GM21367 (cell line): Measurements from ENCODE around the gene DUSP7.

ENCODE experiments used
- ATAC-seq: cut with Tn5 transposase; IDR thresholded peaks from one replicate; pipeline ENCODE4 v1.9.1; 2021; ENCODE audit not compliant: unreplicated experiment

Gene DUSP7

DNA sequence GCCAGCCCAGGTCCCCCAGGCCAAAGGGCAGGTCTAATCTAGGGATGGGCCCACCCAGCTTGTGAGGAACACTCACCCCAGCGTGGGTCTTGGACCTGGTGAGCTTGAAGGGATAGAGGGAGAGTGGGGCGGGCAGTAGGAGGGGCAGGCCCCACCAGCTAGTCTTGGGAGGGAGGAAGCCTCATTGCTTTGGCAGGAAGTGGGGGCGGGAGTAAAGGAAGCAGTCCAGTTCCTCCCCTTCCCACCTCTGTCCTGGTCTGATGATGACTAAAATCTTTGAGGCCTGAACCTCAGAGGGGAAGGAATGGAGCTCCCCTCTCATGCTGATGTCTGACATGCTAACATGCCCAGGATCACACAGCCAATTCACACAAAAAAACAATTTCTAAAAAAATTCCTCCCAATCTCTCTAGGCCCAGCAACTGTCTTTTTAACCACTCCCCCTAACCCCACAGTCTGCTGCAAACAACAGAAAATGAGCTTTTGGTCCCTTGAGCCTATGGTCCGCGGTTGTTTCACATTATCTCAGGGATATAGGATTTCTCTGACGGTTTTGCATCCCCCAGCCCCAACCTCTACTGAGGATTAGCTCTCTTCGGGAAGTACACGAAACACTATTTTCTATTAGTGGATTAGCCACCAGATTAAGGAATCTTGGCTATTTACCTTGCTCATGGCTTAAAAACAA lies 30.7 kb upstream of the DUSP7 start:
- ATAC-seq, result no peak

GRCh38 chr3:52086461-52086860 lies 30.1 kb upstream of the DUSP7 start:
- ATAC-seq, result no peak

DNA sequence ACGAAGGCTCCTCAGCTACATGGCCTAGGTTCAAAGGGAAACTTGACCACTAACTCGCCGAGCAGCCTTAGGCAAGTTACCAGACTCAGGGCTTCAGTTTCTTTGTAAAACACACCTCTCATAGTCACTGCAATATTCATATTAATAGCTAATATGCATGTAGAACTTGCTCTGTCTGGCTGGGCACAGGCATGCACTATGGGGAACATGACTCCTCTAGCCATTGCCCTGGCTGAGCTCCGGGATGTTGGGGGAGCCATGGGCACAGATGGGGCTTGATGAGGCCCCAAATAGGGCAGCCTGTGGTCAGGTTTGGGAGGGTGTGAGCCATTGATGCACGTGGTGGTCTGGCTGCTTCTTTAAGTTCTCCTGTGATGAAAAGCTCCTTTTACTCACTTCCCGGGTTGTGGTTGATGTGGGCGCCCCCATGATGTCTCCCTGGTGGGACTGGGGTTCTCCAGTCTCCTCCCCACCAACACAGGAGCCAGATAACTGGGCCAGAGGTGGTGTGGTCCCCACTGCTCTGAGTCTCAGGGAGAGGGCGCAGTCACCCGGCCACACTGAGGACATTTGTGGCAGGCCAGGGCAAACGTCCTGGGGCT lies 29.4 kb upstream of the DUSP7 start:
- no peak for ATAC-seq

- no peak for ATAC-seq
These were observed 28.7 kb upstream of the DUSP7 start for GRCh38 chr3:52084954-52085680.

DNA sequence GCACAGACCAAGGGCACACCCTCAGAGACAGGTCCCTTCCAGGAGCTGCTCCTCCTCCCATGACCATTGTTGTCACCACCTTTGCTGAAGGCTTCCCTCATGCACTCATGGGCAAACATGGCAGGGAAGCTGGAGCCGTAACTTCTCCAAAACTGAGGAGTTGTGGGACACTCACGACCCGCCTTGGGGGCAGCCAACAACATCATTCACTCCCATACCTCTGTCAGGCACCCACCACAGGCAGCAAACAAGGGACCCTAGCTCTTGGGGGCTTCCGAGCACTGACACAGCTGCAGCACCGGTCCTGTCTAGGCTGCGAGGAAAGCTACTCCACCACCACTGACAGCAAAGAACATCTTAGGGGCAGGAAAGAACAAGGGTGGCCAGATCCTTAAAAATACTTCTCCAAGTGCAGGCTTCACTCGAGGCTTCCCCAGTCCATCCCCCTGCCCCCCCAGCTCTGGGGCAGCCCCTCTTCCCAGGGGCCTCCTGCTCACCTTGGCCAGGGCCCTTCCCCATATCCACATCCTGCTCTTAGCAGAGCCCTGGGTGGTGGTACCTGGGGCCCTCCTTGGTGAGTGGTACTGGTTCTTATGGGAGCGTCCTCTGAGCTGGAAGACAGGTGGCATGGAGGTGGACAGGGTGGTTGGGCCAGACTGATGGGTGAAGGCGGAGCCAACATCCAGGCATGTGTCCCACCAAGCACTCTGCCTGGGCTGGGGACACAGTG lies 28.0 kb upstream of the DUSP7 start:
- no peak for ATAC-seq

GRCh38 chr3:52083556-52084087 lies 27.3 kb upstream of the DUSP7 start:
- ATAC-seq, result no peak

GRCh38 chr3:52082951-52083350 lies 26.6 kb upstream of the DUSP7 start:
- ATAC-seq, result no peak

GRCh38 chr3:52080830-52081719 lies 24.7 kb upstream of the DUSP7 start:
- no peak for ATAC-seq

- ATAC-seq, result no peak
These were observed 23.6 kb upstream of the DUSP7 start for GRCh38 chr3:52079958-52080357.

GRCh38 chr3:52078781-52079560 lies 22.6 kb upstream of the DUSP7 start:
- no peak for ATAC-seq

- no peak for ATAC-seq
These were observed 21.6 kb upstream of the DUSP7 start for GRCh38 chr3:52077925-52078324.

DNA sequence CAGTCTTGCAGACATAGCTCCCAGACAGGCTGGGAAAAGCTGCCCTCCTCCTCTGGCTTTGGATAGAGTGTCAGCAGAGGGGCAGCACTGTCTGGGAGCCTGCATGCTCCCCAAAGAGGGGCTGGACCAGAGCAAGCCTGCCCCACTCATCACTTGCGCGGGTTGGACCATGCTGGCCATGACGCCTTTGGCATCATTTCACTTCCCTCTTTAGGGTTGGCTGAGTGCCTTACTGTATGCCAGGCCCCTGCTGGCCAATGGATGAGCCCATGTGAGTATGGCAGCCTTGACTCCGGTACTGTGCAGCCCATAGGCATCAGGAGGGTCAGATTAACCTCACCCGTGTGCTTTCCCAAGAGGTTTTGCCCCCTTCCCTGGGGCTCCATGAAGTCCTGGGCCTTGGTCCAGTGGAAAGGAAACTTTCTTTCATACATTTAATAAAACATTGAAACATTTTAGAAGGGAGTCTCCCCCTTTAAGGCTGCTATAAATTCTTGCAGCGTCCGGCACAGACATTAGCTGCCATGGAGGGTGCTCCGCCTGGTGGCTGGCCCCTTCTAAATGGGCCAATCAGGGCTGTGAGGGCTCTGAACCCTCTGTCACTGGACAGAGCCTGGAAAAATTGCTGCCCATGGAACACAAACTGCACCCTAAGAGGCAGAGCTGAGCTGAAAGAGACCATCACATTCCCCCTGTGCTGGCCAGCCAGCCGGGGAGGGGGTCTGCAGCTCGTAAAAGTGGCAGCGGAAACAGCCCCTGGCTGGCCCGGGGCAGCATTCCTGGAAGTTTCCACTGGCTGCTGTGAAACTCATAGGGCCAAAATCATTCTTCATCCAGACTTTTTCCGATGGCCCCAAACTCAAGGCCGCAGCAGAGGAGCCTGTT lies 20.8 kb upstream of the DUSP7 start:
- ATAC-seq, result no peak

DNA sequence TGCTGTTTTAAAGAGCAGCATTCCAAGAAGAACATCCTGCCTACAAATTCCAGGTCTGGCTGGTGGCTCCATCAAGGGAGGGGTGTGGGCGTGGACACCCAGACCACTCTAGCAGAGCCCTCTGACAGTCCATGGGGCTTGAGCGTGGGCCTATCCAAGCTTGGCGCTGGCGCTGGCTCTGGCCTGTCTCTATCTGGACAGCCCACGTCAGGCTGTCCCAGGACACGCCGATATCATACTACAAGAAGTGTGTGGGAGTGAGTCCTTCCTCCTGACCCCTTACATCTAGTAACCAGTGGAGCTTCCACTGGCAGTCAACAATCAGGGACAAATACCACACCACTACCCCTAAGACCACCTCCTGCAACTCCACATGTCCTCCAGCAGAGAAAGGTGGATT lies 17.1 kb upstream of the DUSP7 start:
- ATAC-seq, result no peak

GRCh38 chr3:52072471-52072870 lies 16.1 kb upstream of the DUSP7 start:
- no peak for ATAC-seq

- no peak for ATAC-seq
These were observed 15.6 kb upstream of the DUSP7 start for GRCh38 chr3:52072020-52072419.

DNA sequence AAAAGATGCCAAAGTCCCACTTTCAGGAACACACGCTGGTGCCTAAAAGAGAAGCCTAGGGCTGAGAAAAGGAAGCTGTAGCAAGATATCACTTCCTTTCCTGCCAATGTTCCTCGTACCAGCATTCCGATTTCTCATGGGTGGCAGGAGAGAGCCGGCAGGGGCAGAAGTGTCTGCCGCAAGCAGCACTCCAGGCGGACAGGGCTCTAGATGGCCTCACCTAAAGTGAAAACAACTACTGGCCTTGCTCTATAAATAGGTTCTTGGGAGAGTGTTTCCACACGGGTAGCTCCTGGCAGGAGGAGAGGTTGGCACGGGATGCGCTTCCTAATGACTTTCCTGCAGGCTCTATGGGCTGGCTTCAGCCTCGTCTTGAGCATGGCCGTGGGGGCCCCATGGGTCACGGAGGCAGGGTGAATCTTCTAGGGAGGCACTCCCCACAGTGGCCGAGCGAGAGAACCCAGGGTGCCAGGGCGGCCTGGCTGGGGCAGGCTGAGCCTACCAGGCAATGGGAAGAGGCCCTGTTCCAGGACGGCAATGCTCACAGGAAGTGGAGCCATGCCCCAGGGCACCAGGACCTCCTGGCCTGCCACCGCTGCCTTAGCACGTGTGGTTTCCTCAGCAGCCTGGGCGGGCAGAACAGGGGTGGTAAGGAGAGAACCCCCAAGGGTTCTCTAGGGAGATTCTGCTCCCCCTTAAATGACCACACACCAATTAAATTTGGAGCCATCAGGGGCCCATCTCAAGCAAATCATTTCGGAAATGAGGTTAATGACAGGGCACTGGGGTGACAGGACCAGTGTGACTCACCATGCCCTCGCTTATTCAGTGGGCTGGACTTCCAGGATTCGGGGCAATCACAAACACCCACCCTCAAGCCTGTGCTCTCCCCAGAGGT lies 14.6 kb upstream of the DUSP7 start:
- ATAC-seq, result no peak

- ATAC-seq, result no peak
These were observed 13.5 kb upstream of the DUSP7 start for GRCh38 chr3:52069855-52070254.

DNA sequence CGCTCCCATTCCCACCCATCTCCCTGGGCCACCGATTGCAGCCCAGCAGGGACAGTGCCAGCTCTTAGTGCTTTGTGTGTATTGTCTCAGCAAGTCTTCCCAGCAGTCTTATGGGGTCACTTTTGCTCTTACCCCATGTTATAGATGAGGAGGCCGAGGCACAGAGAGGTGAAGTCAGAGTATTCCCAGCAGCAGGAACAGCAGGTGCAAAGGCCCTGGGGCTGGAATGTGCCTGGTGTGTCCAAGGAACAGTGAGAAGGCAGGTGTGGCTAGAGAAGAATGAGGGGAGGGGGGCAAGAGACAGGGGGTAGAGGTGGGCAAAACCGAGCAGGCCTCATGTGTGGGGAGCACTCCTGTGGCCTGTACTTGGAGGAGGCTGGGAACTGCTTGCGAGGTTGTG lies 12.8 kb upstream of the DUSP7 start:
- ATAC-seq, result no peak
